GM12891 (cell line): ENCODE data around the gene ENTR1.

Source experiments
- PAX5 ChIP-seq: IDR thresholded peaks from 2 replicates; pipeline ENCODE4 v1.6.1; 2011; ENCODE audit warnings: low read length, moderate library complexity, mild to moderate bottlenecking; ENCODE audit not compliant: insufficient read depth, severe bottlenecking
- POLR2A ChIP-seq: IDR thresholded peaks from 2 replicates; pipeline ENCODE4 v1.6.1; 2011; ENCODE audit warnings: low read depth, low read length, control low read depth
- POLR2AphosphoS5 ChIP-seq: IDR thresholded peaks from 2 replicates; pipeline ENCODE4 v1.6.1; 2011; ENCODE audit warnings: low read depth, low read length, control low read depth
- POU2F2 ChIP-seq: IDR thresholded peaks from 2 replicates; pipeline ENCODE4 v1.6.1; 2011; ENCODE audit warnings: low read depth, mild to moderate bottlenecking, control low read depth, low read length, moderate library complexity
- SPI1 ChIP-seq: IDR thresholded peaks from 2 replicates; pipeline ENCODE4 v1.6.1; 2011; ENCODE audit warnings: low read depth, low read length, control low read depth
- TAF1 ChIP-seq: IDR thresholded peaks from 2 replicates; pipeline ENCODE4 v1.6.1; 2011; ENCODE audit warnings: low read depth, low read length, control low read depth

DNA sequence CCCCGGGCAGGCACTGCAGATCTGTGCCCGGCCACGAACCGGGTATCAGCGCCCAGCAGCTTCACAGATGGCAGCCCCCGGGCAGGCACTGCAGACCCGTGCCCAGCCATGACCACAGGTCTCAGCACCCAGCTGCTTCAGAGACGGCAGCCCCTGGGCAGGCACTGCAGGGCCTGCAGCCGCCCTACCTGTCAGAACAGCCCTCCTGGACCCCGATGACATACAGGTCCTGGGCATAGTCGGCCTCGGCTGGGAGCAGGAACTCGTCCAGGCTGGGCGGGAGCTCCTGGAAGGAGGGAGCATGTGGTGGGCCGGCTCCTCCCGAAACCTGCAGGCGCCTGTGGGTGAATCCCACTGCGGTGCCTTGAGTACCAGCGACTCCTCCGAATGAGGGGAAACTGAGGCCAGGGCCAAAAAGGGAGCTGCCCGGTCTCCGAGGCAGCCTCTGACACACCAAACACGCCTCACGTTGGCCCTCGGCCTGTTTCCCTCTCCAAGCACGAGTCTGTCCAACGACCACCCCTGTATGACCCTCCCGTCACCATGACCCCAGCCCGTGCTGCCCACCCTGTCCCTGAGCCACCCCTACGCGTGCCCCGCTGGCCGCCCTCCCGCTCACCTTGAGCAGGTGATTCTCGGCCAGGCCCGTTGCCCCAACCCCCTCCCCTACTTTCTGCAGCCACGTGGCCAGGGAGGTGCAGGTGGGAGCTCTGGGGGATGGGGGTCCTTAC is 23.6 kb upstream of the ENTR1 start:
- TF ChIP-seq POLR2A (no peak), TAF1 (no peak), POLR2AphosphoS5 (no peak), SPI1 (no peak), POU2F2 (no peak), PAX5 (no peak)
